Measurements from ENCODE around the gene MAPK8IP1. TPM values are rescaled to one million over a fixed set of nuclear protein-coding genes. Genes with fewer than 3 reads are reported as not detected.

MAPK8IP1 gene
- total and polyA plus RNA-seq, 12 donors = 14.5 to 73.7 (median 33.3) TPM

- Histone ChIP-seq H3K4me1 (replicated peaks in 1 of 2) (peaks cover 14 to 34% of the 10 kb centered on the region in 2 donors), H3K27ac (peak overlapping the region in 1 of 5 donors; percentile 44), H3K9me3 (replicated peaks in 1 of 3) (no peaks in the 10 kb centered on the region), H3K36me3 (replicated peaks in 1 of 2) (peaks cover 0 to 31% of the 10 kb centered on the region in 2 donors), H3K4me3 (no peak overlapping the region), H3K27me3 (no peaks in the 10 kb centered on the region)
- TF ChIP-seq, protein P1, sequence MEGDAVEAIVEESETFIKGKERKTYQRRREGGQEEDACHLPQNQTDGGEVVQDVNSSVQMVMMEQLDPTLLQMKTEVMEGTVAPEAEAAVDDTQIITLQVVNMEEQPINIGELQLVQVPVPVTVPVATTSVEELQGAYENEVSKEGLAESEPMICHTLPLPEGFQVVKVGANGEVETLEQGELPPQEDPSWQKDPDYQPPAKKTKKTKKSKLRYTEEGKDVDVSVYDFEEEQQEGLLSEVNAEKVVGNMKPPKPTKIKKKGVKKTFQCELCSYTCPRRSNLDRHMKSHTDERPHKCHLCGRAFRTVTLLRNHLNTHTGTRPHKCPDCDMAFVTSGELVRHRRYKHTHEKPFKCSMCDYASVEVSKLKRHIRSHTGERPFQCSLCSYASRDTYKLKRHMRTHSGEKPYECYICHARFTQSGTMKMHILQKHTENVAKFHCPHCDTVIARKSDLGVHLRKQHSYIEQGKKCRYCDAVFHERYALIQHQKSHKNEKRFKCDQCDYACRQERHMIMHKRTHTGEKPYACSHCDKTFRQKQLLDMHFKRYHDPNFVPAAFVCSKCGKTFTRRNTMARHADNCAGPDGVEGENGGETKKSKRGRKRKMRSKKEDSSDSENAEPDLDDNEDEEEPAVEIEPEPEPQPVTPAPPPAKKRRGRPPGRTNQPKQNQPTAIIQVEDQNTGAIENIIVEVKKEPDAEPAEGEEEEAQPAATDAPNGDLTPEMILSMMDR (IDR thresholded peaks at IDR 0.05) = no peak
- TF ChIP-seq POLR2A (IDR thresholded peaks at IDR 0.05) = no peak
- intact Hi-C loops (cut with DNase I) = no loop called here
- 62 to 71% (median 67%) methylated on average over 5 to 6 of the region's 6 CpGs for WGBS, 4 donors
- no peak for DNase-seq
Measured at GRCh38 chr11:45881708-45882368, 3.6 kb upstream of the MAPK8IP1 start.

GRCh38 chr11:45884596-45885185 lies 760 bp upstream of the MAPK8IP1 start:
- no peak for TF ChIP-seq POLR2A (IDR thresholded peaks at IDR 0.05)
- TF ChIP-seq, protein P1 (IDR thresholded peaks at IDR 0.05) = no peak
- H3K9me3 ChIP-seq (replicated peaks in 1 of 3) = no peaks in the 10 kb centered on the region
- no peak for DNase-seq
- 86 to 92% (median 89%) methylated on average over 10 of the region's 10 CpGs for WGBS, 4 donors
- peaks cover 0 to 18% of the 10 kb centered on the region in 2 donors for H3K36me3 ChIP-seq (replicated peaks in 1 of 2)
- intact Hi-C loops (cut with DNase I) = no loop called here
- H3K4me3 ChIP-seq = no peak overlapping the region
- peak overlapping the region in 1 of 5 donors; percentile 38 for H3K27ac ChIP-seq
- H3K27me3 ChIP-seq = no peaks in the 10 kb centered on the region
- H3K4me1 ChIP-seq (replicated peaks in 1 of 2) = peaks cover 10 to 31% of the 10 kb centered on the region in 2 donors

DNA sequence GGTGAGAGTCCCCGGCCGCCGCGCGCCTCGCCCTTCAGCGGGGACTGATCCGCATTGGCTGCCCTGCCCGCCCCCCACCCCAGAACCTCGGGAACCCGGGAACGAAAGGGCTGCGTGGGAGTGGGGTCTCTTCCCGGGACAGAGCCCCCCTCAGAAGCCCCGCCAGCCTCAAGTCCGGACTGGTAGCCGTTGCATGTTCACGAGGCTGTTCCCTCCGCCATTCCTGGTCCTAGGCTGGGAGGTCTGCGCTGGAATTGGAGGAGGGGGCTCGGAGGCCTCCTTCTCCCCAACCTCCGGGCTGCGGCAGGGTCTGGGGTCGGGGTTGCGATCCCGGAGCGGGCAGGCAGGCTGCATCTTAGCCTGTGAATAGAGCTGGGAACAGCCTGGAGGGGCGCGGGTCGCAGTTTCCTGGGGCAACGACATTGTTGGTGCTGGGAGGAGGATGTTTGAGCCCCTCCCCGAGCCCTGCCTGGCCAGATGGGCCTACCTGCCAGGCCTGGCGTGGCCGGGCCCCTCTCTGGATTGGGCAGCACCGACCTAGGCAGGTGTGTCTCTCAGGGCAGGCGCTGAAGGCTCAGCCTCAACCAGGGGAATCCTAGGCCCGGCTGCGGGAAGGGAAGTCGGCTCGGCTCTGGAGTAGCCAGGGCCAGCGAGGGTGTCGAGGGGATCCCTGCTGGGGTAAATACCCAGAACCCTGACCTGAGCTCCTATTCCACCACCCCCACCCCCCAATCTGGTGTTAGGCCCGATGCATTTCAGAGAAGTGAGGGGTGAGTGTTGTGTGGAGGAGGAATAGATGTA lies 670 bp downstream of the MAPK8IP1 start:
- Histone ChIP-seq H3K9me3 (replicated peaks in 1 of 3) (no peaks in the 10 kb centered on the region), H3K4me1 (replicated peaks in 1 of 2) (peaks cover 3 to 17% of the 10 kb centered on the region in 2 donors), H3K27ac (peak overlapping the region in 1 of 5 donors; percentile 15), H3K27me3 (no peaks in the 10 kb centered on the region), H3K4me3 (peak overlapping the region in 1 of 4 donors; percentile 65), H3K36me3 (replicated peaks in 1 of 2) (peaks cover 0 to 9% of the 10 kb centered on the region in 2 donors)
- WGBS, 4 donors = 20 to 33% (median 27%) methylated on average over 21 to 43 of the region's 43 CpGs
- intact Hi-C loops (cut with DNase I) = no loop called here
- no peak for DNase-seq
- TF ChIP-seq, protein P1 (IDR thresholded peaks at IDR 0.05) = no peak
- no peak for TF ChIP-seq POLR2A (IDR thresholded peaks at IDR 0.05)

Measured in adrenal gland (tissue), 12 donors.